ENCODE data around the gene ARL6IP5.

Gene ARL6IP5

DNA sequence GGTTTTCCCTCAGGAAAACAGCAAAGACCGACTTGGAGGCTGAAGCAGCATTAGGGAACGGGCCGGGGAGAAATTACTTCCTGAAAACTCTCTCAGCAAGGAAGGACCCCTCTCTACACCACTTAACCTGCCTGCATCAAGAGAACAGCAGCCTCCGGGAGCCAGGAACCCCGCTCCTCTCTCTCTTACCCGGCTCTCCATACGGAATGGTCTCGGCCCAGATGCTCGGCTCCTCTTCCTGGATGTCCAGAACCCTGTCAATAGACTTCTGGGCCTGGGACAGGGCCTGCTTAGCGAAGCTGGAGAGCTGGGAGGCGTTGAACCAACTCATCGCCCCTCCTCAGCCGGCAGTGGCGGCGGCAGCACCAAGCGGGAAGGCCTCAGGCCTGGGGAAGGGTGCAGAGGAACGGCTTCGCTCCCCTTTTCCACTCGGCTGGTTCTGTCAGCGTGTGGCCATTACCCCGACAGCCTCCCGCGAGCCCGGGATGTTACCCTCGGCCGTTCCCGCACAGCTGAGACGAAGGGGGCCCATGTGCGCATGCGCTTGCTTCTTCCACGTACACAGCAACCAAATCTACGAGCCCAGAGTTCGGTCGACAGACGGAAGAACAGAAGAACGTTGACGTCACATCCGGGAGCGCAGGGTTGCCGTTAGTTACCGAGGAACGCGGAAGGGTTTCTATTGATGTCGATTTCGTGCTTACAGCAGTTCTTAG, 32.8 kb upstream of the ARL6IP5 start, which contains the start of gene TMF1:
TMF1 (minus strand) TSS at position 578 of the 716 bp plus-strand sequence; CDS start at position 331, 247 bp downstream.
- Histone ChIP-seq H3K9me3 (ENCODE audit: insufficient read depth, low read depth, low read length) (no peaks in the 10 kb centered on the region), H3K4me2 (ENCODE audit: low read depth, low read length, poor library complexity, severe bottlenecking) (peak within 1 kb of the TSS; percentile 95), H3F3A (ENCODE audit: low read depth) (no peaks in the 10 kb centered on the region), H2AFZ (ENCODE audit: low read length) (peak within 1 kb of the TSS; percentile 49), H4K20me1 (ENCODE audit: insufficient read depth, low read length, poor library complexity, severe bottlenecking) (peaks cover 27% of the 10 kb centered on the region), H3K4me1 (ENCODE audit: insufficient read depth, low read length, poor library complexity, severe bottlenecking) (peaks cover 35% of the 10 kb centered on the region), H3K9me2 (replicated peaks; ENCODE audit: low read depth, low read length) (no peaks in the 10 kb centered on the region), H3K36me3 (ENCODE audit: insufficient read depth, low read length) (peaks cover 35% of the 10 kb centered on the region; the same call in 1 of the 2 replicates), H3K9ac (ENCODE audit: low read depth, low read length, poor library complexity, severe bottlenecking) (peak within 1 kb of the TSS; percentile 86), H3K27me3 (ENCODE audit: insufficient read depth, low read length, poor library complexity, severe bottlenecking) (no peaks in the 10 kb centered on the region), H3K4me3 (ENCODE audit: low read length, poor library complexity, severe bottlenecking) (peak within 1 kb of the TSS; percentile 97), H3K79me2 (ENCODE audit: insufficient read depth, low read length) (peaks cover 50% of the 10 kb centered on the region)
- TF ChIP-seq, protein P1, sequence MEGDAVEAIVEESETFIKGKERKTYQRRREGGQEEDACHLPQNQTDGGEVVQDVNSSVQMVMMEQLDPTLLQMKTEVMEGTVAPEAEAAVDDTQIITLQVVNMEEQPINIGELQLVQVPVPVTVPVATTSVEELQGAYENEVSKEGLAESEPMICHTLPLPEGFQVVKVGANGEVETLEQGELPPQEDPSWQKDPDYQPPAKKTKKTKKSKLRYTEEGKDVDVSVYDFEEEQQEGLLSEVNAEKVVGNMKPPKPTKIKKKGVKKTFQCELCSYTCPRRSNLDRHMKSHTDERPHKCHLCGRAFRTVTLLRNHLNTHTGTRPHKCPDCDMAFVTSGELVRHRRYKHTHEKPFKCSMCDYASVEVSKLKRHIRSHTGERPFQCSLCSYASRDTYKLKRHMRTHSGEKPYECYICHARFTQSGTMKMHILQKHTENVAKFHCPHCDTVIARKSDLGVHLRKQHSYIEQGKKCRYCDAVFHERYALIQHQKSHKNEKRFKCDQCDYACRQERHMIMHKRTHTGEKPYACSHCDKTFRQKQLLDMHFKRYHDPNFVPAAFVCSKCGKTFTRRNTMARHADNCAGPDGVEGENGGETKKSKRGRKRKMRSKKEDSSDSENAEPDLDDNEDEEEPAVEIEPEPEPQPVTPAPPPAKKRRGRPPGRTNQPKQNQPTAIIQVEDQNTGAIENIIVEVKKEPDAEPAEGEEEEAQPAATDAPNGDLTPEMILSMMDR (conservative IDR thresholded peaks at IDR 0.05; ENCODE audit: low read length), result no peak
- no peak for TF ChIP-seq EZH2phosphoT487 (IDR thresholded peaks at IDR 0.05; ENCODE audit: borderline replicate concordance)

DNA sequence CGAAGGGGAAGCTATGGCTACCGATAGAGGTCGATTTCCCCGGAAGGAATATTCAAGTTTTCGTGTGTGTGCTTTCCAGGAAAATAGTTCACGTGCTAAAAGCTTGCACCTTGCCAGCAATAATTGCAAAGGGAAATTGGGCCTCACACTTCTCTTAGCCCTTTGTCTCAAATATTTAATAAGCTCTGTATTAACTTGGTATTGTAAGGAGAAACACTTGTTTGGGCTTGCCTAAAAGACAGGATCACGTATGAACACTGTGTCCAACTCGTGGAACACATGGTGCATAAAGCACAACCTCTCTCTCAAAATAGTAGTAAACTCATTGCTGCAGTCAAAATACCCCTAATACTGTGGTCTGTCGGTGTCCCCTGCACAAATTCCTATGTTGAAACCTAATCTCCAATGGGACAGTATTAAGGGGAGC, 32.3 kb upstream of the ARL6IP5 start:
- Histone ChIP-seq H3K27me3 (ENCODE audit: insufficient read depth, low read length, poor library complexity, severe bottlenecking) (no peaks in the 10 kb centered on the region), H3K9me2 (replicated peaks; ENCODE audit: low read depth, low read length) (no peaks in the 10 kb centered on the region), H3K9ac (ENCODE audit: low read depth, low read length, poor library complexity, severe bottlenecking) (peak overlapping the region; percentile 86), H3K79me2 (ENCODE audit: insufficient read depth, low read length) (peaks cover 45% of the 10 kb centered on the region), H2AFZ (ENCODE audit: low read length) (peak overlapping the region; percentile 49), H3K4me1 (ENCODE audit: insufficient read depth, low read length, poor library complexity, severe bottlenecking) (peaks cover 30% of the 10 kb centered on the region), H3F3A (ENCODE audit: low read depth) (no peaks in the 10 kb centered on the region), H3K4me2 (ENCODE audit: low read depth, low read length, poor library complexity, severe bottlenecking) (peak overlapping the region; percentile 95), H4K20me1 (ENCODE audit: insufficient read depth, low read length, poor library complexity, severe bottlenecking) (peaks cover 27% of the 10 kb centered on the region), H3K36me3 (ENCODE audit: insufficient read depth, low read length) (peaks cover 30% of the 10 kb centered on the region; the same call in 1 of the 2 replicates), H3K9me3 (ENCODE audit: insufficient read depth, low read depth, low read length) (no peaks in the 10 kb centered on the region), H3K4me3 (ENCODE audit: low read length, poor library complexity, severe bottlenecking) (peak overlapping the region; percentile 97)
- TF ChIP-seq EZH2phosphoT487 (IDR thresholded peaks at IDR 0.05; ENCODE audit: borderline replicate concordance), result no peak
- TF ChIP-seq, protein P1 (conservative IDR thresholded peaks at IDR 0.05; ENCODE audit: low read length), result no peak

DNA sequence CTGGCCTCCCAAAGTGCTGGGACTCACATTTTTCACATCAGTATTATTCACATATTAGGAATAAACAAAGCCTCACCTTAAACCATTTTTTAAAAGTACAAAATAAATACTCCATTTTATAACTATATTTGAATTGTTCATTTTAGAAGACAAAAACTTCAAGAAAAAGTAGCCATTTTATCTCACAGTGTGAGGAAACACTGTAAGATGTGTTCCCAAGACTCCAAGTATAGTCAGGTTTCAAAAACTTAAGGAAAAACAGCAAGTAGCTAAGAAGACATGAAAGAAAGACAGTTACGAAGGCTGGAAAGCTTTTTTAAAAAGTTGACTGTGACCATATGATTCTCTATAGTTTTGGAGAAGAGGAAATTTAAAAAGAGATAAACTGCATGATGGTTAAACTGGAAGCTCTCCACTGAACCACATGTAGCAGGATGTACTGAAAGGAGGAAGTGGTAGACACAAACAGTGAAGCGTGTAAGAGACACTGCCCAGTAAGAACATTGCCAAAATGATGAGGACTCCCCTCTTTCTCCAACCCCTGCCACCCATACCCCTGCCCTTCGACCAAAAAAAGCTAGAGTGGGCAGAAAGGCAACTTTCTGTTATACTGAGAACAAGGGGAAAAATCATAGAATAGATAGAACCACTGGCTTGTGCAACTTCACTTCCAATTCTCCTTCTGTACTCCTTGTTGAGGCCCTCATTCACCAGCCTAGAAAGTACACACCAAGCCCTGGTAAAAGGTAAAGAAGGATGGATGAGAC, 26.4 kb upstream of the ARL6IP5 start:
- Histone ChIP-seq H3F3A (ENCODE audit: low read depth) (no peaks in the 10 kb centered on the region), H3K79me2 (ENCODE audit: insufficient read depth, low read length) (no peaks in the 10 kb centered on the region), H3K4me2 (ENCODE audit: low read depth, low read length, poor library complexity, severe bottlenecking) (peak overlapping the region; percentile 48), H3K27me3 (ENCODE audit: insufficient read depth, low read length, poor library complexity, severe bottlenecking) (no peaks in the 10 kb centered on the region), H3K9me2 (replicated peaks; ENCODE audit: low read depth, low read length) (no peaks in the 10 kb centered on the region), H3K36me3 (ENCODE audit: insufficient read depth, low read length) (peaks cover 64% of the 10 kb centered on the region), H3K4me1 (ENCODE audit: insufficient read depth, low read length, poor library complexity, severe bottlenecking) (peaks cover 16% of the 10 kb centered on the region), H4K20me1 (ENCODE audit: insufficient read depth, low read length, poor library complexity, severe bottlenecking) (no peaks in the 10 kb centered on the region), H3K9ac (ENCODE audit: low read depth, low read length, poor library complexity, severe bottlenecking) (peak overlapping the region; percentile 46), H2AFZ (ENCODE audit: low read length) (no peak overlapping the region; the same call in 1 of the 2 replicates), H3K4me3 (ENCODE audit: low read length, poor library complexity, severe bottlenecking) (peak overlapping the region; percentile 21), H3K9me3 (ENCODE audit: insufficient read depth, low read depth, low read length) (no peaks in the 10 kb centered on the region)
- no peak for TF ChIP-seq EZH2phosphoT487 (IDR thresholded peaks at IDR 0.05; ENCODE audit: borderline replicate concordance)
- TF ChIP-seq, protein P1 (conservative IDR thresholded peaks at IDR 0.05; ENCODE audit: low read length), result no peak

All from Loucy (cell line).